ENCODE results near the gene GRHL3. TPM values are rescaled to one million over a fixed set of nuclear protein-coding genes. Genes with fewer than 3 reads are reported as not detected.

The GRHL3 gene
- total RNA-seq, 1 donor from 2014 or later = 20.5 TPM

DNA sequence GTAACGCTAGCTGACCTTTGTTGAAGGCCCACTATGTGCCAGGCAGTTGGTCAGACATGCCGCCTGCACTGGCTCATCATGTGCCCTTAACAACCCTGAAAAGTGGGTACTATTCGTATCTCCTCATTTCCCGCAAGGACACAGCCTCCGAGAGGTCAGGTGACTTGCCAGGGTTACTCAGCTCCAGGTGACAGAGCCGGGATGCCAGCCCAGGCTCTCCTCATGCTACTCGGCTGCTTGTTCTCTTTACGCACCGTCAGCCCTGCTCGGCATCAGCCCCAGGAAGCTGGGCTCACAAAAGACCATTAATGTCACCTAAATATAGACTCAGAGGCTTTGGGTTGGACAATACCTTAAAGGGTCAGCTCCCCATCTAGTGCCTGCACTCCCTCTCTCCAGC, 29.0 kb downstream of the GRHL3 start:
- no peaks in the 10 kb centered on the region for H3K27me3 ChIP-seq (ENCODE audit: control insufficient read depth, insufficient read depth, low read length)
- H3K4me3 ChIP-seq (ENCODE audit: low read depth, low read length) = no peak overlapping the region
- H3K36me3 ChIP-seq (ENCODE audit: control insufficient read depth, insufficient read depth, low read length) = peaks cover 36% of the 10 kb centered on the region
- FAIRE-seq = no peak
- no peak for DNase-seq (ENCODE audit: low read depth)
- no peak for TF ChIP-seq CTCF (IDR thresholded peaks at IDR 0.05; ENCODE audit: insufficient read depth, low read length, severe bottlenecking)

GRCh38 chr1:24349891-24350290, 30.7 kb downstream of the GRHL3 start:
- DNase-seq (ENCODE audit: low read depth) = peak; percentile 87
- no peak for TF ChIP-seq CTCF (IDR thresholded peaks at IDR 0.05; ENCODE audit: insufficient read depth, low read length, severe bottlenecking)
- H3K36me3 ChIP-seq (ENCODE audit: control insufficient read depth, insufficient read depth, low read length) = peaks cover 33% of the 10 kb centered on the region
- H3K27me3 ChIP-seq (ENCODE audit: control insufficient read depth, insufficient read depth, low read length) = no peaks in the 10 kb centered on the region
- FAIRE-seq = no peak
- no peak overlapping the region for H3K4me3 ChIP-seq (ENCODE audit: low read depth, low read length)

DNA sequence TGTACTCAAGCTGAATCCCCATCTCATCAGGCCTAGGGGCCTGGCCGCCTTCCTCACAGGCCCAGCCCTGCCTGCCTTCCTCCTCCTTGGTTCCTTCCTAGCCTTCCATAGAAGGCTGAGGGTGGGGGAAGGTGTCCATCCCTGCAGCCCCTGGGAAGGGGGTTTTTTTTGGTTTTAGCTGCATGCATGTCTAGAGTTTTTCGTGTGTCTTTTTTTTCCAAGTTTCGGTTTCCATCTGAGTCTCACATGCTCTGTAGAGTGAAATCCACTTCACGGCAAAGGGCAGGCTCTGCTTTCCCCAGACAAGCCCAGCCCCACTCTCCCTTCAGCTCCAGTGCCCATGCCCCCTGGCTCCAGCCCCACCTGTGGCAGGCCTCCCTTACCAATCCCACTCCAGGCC, 32.1 kb downstream of the GRHL3 start:
- no peak for FAIRE-seq

DNA sequence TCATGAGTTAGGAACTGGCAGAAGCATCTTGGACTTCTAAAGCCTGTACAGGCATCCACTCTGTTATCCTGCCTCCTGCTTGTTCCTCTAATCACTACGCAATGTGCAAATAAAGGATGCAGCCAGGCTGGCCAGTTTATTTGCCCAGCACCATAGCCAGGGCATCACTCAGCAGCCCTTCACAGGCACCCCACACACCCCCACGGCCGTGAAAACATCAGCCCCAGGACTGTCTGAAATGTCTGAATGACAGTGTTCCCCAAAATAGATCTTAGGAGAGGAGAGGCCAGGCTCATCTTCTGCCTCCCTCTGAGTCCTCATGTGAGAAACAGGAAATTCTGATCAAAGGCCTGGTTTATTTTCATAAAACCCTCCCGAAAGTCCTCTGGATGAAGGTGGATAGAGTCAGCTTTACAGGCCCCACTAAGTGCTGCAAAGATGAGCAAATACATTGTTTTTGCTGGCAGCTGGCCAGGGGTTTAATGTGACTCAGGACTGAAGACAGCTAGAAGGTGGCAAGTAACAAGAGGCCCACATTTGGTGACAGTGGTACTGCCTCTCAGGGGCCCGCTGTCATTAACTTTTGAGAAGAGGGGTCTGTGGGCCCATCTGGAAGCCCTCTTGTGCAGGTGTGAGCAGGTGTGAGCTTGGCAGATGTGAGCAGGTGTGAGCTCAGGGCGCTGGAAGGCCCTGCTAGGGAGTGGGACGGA, 32.9 kb downstream of the GRHL3 start:
- no peak for TF ChIP-seq CTCF (IDR thresholded peaks at IDR 0.05; ENCODE audit: insufficient read depth, low read length, severe bottlenecking)
- no peak overlapping the region for H3K4me3 ChIP-seq (ENCODE audit: low read depth, low read length)
- H3K27me3 ChIP-seq (ENCODE audit: control insufficient read depth, insufficient read depth, low read length) = no peaks in the 10 kb centered on the region
- peak; percentile 50 for FAIRE-seq
- peak; percentile 58 for DNase-seq (ENCODE audit: low read depth)
- H3K36me3 ChIP-seq (ENCODE audit: control insufficient read depth, insufficient read depth, low read length) = peaks cover 21% of the 10 kb centered on the region

More for the DNA sequence above, 32.1 kb downstream of the GRHL3 start:
- H3K36me3 ChIP-seq (ENCODE audit: control insufficient read depth, insufficient read depth, low read length) = peaks cover 29% of the 10 kb centered on the region
- no peaks in the 10 kb centered on the region for H3K27me3 ChIP-seq (ENCODE audit: control insufficient read depth, insufficient read depth, low read length)
- DNase-seq (ENCODE audit: low read depth) = no peak
- no peak overlapping the region for H3K4me3 ChIP-seq (ENCODE audit: low read depth, low read length)
- TF ChIP-seq CTCF (IDR thresholded peaks at IDR 0.05; ENCODE audit: insufficient read depth, low read length, severe bottlenecking) = no peak

GRCh38 chr1:24353292-24353891, 34.2 kb downstream of the GRHL3 start:
- H3K27me3 ChIP-seq (ENCODE audit: control insufficient read depth, insufficient read depth, low read length) = no peaks in the 10 kb centered on the region
- no peak for TF ChIP-seq CTCF (IDR thresholded peaks at IDR 0.05; ENCODE audit: insufficient read depth, low read length, severe bottlenecking)
- FAIRE-seq (no peak), DNase-seq (ENCODE audit: low read depth) (no peak)
- H3K36me3 ChIP-seq (ENCODE audit: control insufficient read depth, insufficient read depth, low read length) = peaks cover 10% of the 10 kb centered on the region
- H3K4me3 ChIP-seq (ENCODE audit: low read depth, low read length) = no peak overlapping the region
